PFSK-1 (cell line): ENCODE data around the gene KCNG2.

ENCODE experiments used
- POLR2AphosphoS5 ChIP-seq: IDR thresholded peaks from 2 replicates; pipeline ENCODE4 v1.6.1; 2012; ENCODE audit warnings: low read depth, mild to moderate bottlenecking, control low read depth, low read length, moderate library complexity
- SIN3A ChIP-seq: IDR thresholded peaks from 2 replicates; pipeline ENCODE4 v1.6.1; 2012; ENCODE audit warnings: mild to moderate bottlenecking, low read length, moderate library complexity, borderline replicate concordance; ENCODE audit not compliant: insufficient read depth

DNA sequence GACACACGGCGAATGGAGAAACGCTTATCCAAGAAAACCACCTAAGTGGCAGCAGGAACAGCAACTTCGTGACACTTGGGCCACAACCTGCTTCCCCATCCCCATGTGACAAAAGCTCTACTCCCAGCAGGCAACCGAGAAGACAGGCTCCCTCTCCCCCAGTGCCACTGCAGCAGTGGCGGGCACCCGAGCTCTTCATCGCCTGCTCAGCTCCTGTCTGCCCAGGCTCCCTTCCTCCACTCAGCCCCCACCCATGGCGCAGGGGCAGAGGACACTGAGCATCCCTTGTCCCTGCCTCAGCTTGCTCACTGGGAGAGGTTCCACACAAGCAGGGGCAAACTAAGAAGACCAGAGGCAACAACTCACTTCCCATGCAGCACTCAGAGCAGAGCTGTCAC, 130.8 kb downstream of the KCNG2 start:
- TF ChIP-seq POLR2AphosphoS5 (no peak), SIN3A (no peak)
